ENCODE measurements around the gene ZNF586. TPM values are rescaled to one million over a fixed set of nuclear protein-coding genes. Genes with fewer than 3 reads are reported as not detected.
"Not testable (repeated sequence)": the region's sequence is repeated elsewhere in the genome, so short reads cannot be mapped to it uniquely, and the experiment has no call there.

The ZNF586 gene
- total RNA-seq, 2 donors from 2014 or later, result 15.1 to 17.0 TPM

DNA sequence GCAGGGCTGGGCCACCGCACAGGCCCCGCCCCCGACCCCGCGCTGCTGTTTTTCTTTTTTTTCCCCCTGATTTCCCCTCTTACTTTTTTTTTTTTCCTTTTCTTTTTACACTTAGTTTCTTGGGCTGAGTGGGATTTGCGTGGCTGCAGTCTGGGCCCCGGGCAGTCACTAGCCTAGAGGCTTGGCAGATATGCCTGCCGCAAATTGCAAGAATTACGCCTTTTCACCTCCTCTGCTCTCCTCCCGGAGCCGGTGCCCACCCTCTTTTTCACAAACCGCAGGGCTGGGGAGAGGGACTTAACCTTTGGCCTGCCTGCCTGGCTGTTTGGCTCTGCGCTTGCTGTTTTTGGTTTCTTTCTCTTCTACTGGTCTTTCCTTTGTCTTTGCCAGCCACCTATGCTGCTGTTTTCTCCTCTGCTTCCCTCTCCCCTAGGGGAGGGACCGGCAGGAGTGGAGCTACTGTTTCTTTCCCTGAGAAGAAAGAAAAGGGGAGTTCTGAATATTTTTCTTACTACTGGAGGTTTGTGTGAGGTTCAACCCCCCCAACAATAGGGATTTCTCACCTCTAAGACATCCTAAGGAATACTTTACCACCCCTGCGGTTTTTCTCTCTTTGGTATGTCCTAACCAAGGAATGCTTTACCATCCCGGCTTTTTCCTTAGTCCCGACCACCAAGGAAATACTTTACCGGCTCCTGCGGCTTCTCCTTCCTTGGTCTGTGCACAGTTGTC lies 34.3 kb downstream of the ZNF586 start:
- Mint-ChIP-seq H3K27me3 (ENCODE audit: insufficient read depth) (no peaks in the 10 kb centered on the region), H3K9me3 (peaks cover 6% of the 10 kb centered on the region), H3K4me3 (peak overlapping the region; percentile 73), H3K36me3 (ENCODE audit: low read depth) (peaks cover 34% of the 10 kb centered on the region), H3K4me1 (peaks cover 47% of the 10 kb centered on the region), H3K27ac (peak overlapping the region; percentile 99)
- peak; percentile 89 for DNase-seq
- Histone ChIP-seq H3K4me3 (ENCODE audit: low read length) (peak overlapping the region; percentile 83), H3K9ac (ENCODE audit: extremely low read depth, low read length, poor library complexity, severe bottlenecking) (peak overlapping the region; percentile 94), H3K36me3 (ENCODE audit: control insufficient read depth, insufficient read depth, low read length) (peaks cover 36% of the 10 kb centered on the region), H3K27me3 (ENCODE audit: control insufficient read depth, insufficient read depth, low read length, poor library complexity, severe bottlenecking) (no peaks in the 10 kb centered on the region), H3K4me1 (ENCODE audit: control insufficient read depth, insufficient read depth, low read length) (peaks cover 8% of the 10 kb centered on the region), H3K9me3 (ENCODE audit: control insufficient read depth, low read length) (peaks cover 4% of the 10 kb centered on the region), H3K27ac (ENCODE audit: low read depth, low read length) (peak overlapping the region; percentile 98)
- 1% methylated on average over 10 to 18 of the region's 19 CpGs for WGBS, 2 experiments (ENCODE audit: insufficient coverage in 1 of 2, insufficient read length in 1 of 2)
- TF ChIP-seq, protein P1, sequence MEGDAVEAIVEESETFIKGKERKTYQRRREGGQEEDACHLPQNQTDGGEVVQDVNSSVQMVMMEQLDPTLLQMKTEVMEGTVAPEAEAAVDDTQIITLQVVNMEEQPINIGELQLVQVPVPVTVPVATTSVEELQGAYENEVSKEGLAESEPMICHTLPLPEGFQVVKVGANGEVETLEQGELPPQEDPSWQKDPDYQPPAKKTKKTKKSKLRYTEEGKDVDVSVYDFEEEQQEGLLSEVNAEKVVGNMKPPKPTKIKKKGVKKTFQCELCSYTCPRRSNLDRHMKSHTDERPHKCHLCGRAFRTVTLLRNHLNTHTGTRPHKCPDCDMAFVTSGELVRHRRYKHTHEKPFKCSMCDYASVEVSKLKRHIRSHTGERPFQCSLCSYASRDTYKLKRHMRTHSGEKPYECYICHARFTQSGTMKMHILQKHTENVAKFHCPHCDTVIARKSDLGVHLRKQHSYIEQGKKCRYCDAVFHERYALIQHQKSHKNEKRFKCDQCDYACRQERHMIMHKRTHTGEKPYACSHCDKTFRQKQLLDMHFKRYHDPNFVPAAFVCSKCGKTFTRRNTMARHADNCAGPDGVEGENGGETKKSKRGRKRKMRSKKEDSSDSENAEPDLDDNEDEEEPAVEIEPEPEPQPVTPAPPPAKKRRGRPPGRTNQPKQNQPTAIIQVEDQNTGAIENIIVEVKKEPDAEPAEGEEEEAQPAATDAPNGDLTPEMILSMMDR (conservative IDR thresholded peaks at IDR 0.05), result no peak

DNA sequence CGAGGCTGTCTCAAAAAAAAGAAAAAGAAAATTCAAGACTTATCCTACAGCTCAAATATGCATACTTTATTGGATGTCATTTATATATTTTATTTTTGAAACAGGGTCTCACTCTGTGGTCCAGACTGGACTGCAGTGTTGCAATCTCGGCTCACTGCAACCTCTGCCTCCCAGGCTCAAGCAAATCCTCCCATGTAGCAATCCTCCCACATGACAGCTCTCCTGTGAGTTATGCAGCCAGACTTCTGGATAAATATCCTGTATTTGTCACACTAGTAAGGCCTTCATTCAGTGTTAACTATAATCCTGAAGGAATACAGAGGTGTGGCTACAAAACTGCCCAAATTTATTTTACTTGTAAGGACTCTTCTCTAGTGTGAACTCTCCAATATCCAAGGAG lies 38.1 kb downstream of the ZNF586 start:
- Histone ChIP-seq H3K27ac (ENCODE audit: low read depth, low read length) (no peak overlapping the region), H3K4me1 (ENCODE audit: control insufficient read depth, insufficient read depth, low read length) (peaks cover 3% of the 10 kb centered on the region), H3K9me3 (ENCODE audit: control insufficient read depth, low read length) (peaks cover 4% of the 10 kb centered on the region), H3K27me3 (ENCODE audit: control insufficient read depth, insufficient read depth, low read length, poor library complexity, severe bottlenecking) (no peaks in the 10 kb centered on the region), H3K36me3 (ENCODE audit: control insufficient read depth, insufficient read depth, low read length) (peaks cover 57% of the 10 kb centered on the region), H3K4me3 (ENCODE audit: low read length) (no peak overlapping the region), H3K9ac (ENCODE audit: extremely low read depth, low read length, poor library complexity, severe bottlenecking) (no peak overlapping the region)
- no peak for DNase-seq
- WGBS, 2 experiments (ENCODE audit: insufficient coverage in 1 of 2, insufficient read length in 1 of 2), result 100% methylated on average over 1 of the region's 2 CpGs
- Mint-ChIP-seq H3K9me3 (peaks cover 6% of the 10 kb centered on the region), H3K36me3 (ENCODE audit: low read depth) (peaks cover 61% of the 10 kb centered on the region), H3K27me3 (ENCODE audit: insufficient read depth) (no peaks in the 10 kb centered on the region), H3K4me1 (peaks cover 39% of the 10 kb centered on the region), H3K27ac (peak overlapping the region; percentile 3), H3K4me3 (no peak overlapping the region)
- TF ChIP-seq, protein P1 (conservative IDR thresholded peaks at IDR 0.05), result no peak

DNA sequence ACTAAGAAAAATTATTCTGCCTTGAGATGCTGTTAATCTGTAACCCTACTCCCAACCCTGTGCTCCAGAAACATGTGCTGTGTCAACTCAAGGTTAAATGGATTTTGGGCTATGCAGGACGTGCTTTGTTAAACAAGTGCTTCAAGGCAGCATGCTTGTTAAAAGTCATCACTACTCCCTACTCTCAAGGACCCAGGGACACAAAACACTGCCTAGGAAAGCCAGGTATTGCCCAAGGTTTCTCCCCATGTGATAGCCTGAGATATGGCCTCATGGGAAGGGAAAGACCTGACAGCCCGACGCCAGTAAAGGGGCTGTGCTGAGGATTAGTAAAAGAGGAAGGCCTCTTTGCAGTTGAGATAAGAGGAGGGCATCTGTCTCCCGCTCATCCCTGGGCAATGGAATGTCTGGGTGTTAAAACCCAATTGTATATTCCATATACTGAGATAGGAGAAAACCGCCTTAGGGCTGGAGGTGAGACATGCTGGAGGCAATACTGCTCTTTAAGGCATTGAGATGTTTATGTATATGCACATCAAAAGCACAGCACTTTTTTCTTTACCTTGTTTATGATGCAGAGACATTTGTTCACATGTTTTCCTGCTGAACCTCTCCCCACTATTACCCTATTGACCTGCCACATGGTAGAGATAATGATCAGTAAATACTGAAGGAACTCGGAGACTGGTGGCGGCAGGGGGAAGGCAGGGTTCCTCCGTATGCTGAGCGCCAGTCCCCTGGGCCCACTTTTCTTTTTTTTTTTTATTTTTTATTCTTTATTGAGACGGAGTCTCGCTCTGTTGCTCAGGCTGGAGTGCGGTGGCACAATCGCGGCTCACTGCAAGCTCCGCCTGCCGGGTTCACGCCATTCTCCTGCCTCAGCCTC lies 41.2 kb downstream of the ZNF586 start:
- Histone ChIP-seq H3K9ac (ENCODE audit: extremely low read depth, low read length, poor library complexity, severe bottlenecking) (peak overlapping the region; percentile 15), H3K36me3 (ENCODE audit: control insufficient read depth, insufficient read depth, low read length) (peaks cover 58% of the 10 kb centered on the region), H3K4me3 (ENCODE audit: low read length) (peak overlapping the region; percentile 8)
- Mint-ChIP-seq H3K4me1 (peaks cover 34% of the 10 kb centered on the region), H3K27ac (peak overlapping the region; percentile 90), H3K36me3 (ENCODE audit: low read depth) (peaks cover 61% of the 10 kb centered on the region)
- H3K27me3 ChIP-seq (ENCODE audit: control insufficient read depth, insufficient read depth, low read length, poor library complexity, severe bottlenecking); H3K4me1 ChIP-seq (ENCODE audit: control insufficient read depth, insufficient read depth, low read length); H3K9me3 Mint-ChIP-seq; H3K27me3 Mint-ChIP-seq (ENCODE audit: insufficient read depth); H3K9me3 ChIP-seq (ENCODE audit: control insufficient read depth, low read length); H3K4me3 Mint-ChIP-seq; H3K27ac ChIP-seq (ENCODE audit: low read depth, low read length): not testable (repeated sequence)
- DNase-seq, result peak; percentile 67
- 50 to 76% methylated on average over 2 to 15 of the region's 17 CpGs for WGBS, 2 experiments (ENCODE audit: insufficient coverage in 1 of 2, insufficient read length in 1 of 2)
